Left ventricle myocardium superior (tissue), 1 donor: ENCODE data around the gene NPIPB8. TPM values are rescaled to one million over a fixed set of nuclear protein-coding genes. Genes with fewer than 3 reads are reported as not detected.
"Not testable (repeated sequence)": the region's sequence is repeated elsewhere in the genome, so short reads cannot be mapped to it uniquely, and the experiment has no call there.

Experiments used
- ATAC-seq: fragments of 200-7000 bp; cut with Tn5 transposase; one replicate; pipeline ENCODE4 v1.9.1; 2020; ENCODE audit warnings: mild to moderate bottlenecking, moderate library complexity
- DNase-seq: peaks from one replicate; pipeline ENCODE4 v3.0.0-alpha.2; 2020
- intact Hi-C: fragments of 100-400 bp; cut with micrococcal nuclease; formaldehyde crosslinking; loops from one replicate; pipeline ENCODE4 v1.11.0; 2022
- total RNA-seq: library from RNA; stranded (reverse); fragmentation: NEBNext Ultra II Directional; extraction: Animal tissue kit (Norgen Biotek cat#: 25700); gene quantifications from one replicate; pipeline ENCODE4 v1.2.1, GENCODE V29; 2021
- donor health status: DM: no; HTN: yes; CAD: no; lungs with severe emphysema.

NPIPB8 gene
- total RNA-seq, 1 donor from 2014 or later, result not detected

DNA sequence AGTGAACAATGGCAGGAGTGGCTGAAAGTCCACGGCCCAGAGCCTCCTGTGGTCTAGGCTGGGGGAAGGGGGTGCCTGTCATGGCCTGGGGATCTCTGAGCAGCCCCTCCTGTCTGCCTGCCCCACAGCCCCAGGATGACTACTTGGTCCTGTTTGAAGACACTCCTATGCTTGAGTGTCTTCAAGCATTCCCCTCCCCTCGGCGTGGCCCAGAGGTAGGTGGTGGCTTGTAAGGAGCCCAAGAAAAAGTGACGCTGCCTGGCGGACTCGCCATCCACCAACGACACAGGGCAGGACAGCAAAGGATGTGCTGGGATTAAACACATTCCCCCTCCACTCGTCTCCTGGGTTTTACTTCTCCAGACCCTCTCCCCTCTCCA lies 33.7 kb upstream of the NPIPB8 start:
- no peak for ATAC-seq
- DNase-seq, result no peak
- intact Hi-C loops, result no loop called here

DNA sequence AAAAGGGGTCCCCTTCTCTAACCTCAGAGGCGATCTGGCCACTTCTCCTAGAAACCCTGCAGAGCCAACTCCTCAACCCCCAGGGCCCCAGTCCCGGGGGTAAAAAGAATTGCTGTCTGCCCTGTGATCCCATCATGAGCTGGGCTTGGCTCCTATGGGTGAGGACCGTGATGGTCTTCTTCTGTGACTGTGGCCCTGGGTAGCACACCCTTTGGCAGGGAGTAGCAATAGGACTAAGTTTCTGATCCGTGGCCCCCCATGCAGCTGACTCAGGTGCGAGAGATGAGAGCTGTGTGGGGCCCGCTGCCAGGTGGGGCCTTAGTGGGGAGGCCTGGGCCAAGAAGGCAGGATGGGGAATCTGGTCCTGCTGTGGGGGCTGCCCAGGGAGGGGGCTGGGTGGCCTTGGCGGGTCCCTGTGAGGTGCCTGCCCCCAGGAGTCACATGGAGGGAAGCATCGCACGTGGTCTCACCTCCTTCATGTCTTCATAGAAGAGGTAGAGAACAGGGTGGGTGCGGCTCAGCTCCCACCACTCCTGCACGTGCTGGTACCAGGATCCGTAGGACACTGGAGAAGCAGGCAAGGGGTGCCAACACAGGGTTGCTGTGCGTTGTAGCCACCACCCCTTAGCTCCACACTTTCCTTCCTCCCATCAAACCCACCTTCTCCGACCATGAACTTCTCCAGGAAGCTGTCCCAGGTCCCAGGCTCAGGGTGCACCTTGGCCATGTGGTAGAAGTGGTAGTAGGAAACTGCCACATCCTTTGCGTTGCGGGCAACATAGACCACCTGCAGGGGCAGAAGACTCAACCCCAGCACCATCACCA lies 31.4 kb upstream of the NPIPB8 start:
- ATAC-seq (no peak), DNase-seq (no peak)
- intact Hi-C loops, result no loop called here

DNA sequence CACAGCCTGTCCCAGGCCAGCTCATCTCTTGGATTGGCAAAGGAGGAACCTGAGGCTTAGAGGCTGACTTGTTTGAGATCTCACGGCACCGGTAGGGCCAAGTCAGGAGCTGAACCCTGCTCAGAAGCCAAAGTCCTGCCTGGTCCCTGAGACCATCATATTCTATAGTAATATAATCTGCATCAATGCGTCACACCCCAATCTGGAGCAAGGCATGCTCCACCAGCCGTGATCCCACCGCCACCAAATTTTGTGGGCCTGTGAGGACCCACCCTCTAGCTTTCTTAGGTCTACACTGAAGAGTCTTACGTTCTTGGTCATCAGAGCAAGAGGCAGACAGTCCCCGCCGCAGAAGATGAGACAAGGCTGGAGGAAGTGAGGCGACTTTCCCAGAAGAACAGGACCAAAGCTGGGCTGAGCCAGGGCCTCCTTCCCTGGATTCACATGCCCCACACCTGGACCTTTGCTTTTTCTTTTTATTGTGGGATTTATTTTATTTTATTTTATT lies 30.7 kb upstream of the NPIPB8 start:
- DNase-seq (no peak), ATAC-seq (no peak)
- intact Hi-C loops, result no loop called here

DNA sequence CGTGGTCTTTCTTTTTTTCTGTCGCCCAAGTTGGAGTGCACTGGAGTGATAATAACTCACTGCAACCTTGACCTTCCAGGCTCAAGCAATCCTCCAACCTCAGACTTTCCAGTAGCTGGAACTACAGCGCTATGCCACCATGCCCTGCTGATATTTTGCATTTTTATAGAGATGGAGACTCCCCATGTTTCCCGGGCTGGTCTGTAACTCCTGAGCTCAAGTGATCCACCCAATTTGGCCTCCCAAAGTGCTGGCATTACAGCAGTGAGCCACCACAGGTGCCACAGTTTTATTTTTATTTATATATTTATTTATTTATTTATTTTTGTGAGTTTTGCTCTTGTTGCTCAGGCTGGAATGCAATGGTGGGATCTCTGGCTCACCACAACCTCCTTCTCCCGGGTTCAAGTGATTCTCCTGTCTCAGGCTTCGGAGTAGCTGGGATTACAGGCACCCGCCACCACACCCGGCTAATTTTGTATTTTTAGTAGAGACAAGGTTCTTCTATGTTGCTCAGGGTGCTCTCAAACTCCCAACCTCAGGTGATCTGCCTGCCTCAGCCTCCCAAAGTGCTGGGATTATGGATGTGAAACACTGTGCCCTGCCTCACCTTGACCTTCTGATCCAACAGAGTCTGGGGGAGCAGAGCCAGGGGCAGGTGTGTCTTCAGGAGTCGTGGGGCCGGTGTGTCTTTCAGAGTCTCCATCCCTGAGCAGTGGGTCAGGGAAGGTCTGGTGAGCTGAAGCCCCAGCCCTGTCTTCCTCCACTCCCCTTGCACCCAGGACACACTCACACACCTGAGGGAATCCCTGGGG lies 30.0 kb upstream of the NPIPB8 start:
- DNase-seq, intact Hi-C loops, ATAC-seq: not testable (repeated sequence)

DNA sequence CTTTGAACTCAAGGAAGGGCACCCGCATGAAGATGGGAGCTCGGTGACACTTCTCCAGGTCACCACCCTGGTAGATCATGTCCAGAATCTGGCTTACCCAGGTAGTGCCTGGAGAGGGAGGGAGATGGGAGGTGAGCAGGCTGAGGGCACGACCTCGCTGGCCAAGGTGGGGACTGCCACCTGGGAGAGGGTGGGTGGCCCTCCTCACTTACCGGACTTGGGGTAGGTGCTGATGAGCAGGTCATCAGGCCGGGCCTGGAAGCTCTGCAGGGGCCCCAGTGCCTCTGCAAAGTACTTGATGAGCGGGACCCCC lies 29.4 kb upstream of the NPIPB8 start:
- intact Hi-C loops, ATAC-seq, DNase-seq: not testable (repeated sequence)

DNA sequence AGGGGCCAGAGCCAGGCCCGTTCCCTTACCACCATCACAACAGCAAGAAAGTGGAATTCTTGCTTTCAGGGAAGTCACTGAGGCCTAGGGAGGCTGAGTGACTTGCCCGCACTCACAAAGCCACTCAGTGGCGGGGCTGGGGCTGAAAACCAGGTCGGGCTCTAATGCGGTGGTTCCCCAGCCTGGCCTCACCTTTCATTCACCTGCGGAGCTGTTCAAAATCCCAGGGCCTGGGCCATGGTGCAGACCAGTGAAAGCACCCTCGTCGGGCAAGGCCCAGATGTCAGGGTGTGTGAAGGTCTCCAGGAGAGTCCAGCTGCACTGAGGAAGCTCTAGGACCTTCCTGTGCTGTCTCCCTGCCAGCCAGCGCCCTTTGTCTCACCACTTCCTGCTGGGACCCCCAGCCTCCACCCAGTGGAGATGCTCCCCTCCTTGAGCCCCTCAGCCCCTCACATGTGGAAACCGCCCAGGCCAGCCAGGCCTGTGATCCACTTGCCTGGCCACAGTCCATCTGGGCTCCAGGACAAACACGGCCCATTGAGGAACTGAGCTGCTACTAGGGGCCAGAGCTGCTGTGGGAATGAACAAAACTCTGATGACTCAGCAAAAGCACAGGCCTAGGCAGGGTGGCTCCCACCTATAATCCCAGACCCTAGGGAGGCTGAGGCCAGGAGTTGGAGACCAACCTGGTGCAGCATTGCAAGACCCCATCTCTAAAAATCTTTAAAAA lies 28.8 kb upstream of the NPIPB8 start:
- ATAC-seq (peak; percentile 42), DNase-seq (peak; percentile 48)
- intact Hi-C loops, result not testable (repeated sequence)

DNA sequence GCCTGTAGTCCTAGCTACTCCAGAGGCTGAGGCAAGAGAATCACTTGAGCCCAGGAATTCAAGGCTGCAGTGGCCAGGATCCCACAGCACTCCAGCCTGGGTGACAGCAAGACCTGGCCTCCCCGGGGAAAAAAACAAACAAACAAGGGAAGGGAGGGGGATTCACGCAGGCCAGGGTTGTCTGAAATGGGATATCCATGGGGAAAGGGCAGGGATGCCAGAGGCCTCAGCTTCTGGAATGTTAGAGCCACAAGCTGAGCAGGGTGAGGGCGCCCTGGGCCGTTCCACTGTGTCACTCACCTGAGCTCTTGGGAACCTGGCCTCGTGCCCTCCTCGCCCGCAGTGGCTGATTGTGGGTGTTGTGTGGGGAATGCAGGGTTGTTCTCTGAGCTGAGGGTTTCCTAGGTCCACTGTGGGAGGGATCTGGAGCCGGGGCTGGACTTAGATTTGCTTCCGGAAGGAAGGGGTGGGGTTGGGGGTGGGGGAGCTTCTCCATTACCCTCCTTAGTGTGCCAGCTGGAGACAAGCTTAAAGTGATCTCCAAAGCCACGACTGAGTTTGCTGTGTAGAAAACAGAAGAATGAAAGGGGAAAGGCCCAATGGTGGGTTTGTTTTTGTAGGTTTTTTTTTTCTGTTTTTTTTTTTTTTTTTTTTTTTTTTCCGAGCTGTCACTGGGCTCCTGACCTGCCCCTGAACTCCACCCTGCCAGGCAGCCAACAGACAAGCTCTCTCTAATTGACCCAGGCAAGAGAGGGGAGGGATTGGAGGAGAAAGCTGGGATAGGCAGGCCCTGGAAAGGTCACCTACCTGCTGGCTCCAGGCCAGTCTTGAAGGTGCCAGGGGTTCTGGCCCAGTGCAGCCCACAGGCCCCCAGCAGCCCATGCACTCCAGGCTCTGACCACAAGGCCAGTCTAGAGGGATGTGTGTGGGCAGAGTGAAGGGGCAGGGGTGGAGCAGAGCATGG lies 28.0 kb upstream of the NPIPB8 start, which contains the start of gene SULT1A1:
Gene SULT1A1, minus strand, starts transcription at position 414 of the 964 bp plus-strand sequence. CDS start 1,189 bp downstream, outside the sequence.
- DNase-seq, result peak; percentile 76
- peak; percentile 83 for ATAC-seq
- intact Hi-C loops, result no loop called here

DNA sequence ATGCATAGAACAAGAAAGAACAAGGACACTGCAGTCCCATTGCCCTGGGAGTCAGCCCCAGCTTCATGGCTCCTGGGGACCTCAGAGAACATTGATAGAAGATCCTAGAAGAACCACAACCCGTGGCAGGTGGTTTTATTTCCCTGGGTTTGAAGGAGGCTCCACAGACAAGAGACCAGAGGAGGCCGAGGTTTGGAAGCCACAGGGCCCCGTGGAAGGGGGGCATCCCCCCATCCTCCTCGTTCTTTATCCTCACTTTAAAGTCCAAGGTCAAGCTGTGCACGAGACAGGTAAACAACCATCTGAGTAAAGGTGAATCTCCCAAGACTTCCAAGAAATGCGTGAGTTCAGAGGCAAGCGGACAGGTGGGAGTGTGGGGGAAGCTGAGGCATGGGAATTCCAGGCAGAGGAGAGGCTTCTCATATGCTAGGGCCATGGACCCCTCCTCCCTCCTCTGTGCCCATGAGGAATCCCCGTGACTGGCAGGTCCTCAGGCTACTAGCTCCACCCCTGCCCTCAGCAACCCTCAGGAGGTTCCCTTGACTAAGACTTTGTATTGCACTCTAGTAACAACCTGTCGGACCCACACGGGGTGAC lies 27.2 kb upstream of the NPIPB8 start:
- intact Hi-C loops, result no loop called here
- ATAC-seq, result no peak
- no peak for DNase-seq

DNA sequence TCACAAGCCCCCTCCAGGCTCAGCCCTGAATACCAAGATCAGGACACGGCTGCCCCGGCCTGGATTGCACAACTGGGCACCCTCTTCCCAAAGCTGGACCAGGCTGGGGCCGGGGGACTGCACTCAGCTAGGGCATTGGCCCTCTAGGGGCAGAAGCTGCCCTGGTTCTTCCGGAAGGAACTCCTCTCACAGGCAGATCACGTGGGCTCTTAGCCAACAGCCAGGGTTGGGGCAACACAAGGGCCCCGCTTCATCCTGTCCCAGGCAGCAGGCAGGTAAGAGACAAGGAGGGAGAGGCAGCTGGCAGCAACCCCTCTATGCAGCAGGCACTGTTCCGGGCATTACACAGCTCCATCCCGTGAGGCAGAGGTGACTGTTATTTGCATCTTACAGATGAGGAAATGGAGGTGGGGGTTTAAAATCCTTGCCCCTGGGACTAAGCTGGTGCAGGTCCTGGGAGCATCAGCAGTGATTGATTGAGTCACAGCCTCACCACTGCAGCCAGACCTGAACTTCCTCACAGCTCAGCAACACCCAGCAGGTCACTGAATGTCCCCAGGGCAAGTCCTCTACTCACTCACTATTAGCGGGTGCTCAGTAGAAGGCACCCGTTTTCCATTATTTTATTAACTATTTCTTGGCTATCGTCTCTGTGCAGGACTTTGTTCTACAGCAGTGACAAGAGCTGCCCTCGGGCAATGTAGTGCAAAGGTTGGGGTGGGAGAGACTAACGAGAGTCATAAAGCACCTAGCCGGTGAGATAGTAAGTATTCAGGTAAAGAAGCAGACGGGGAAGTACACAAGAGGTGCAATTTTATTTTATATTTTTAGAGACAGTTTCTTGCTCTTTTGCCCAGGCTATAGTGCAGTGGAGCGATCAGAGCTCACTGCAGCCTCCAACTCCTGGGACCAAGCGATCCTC lies 25.2 kb upstream of the NPIPB8 start:
- ATAC-seq, DNase-seq, intact Hi-C loops: not testable (repeated sequence)

DNA sequence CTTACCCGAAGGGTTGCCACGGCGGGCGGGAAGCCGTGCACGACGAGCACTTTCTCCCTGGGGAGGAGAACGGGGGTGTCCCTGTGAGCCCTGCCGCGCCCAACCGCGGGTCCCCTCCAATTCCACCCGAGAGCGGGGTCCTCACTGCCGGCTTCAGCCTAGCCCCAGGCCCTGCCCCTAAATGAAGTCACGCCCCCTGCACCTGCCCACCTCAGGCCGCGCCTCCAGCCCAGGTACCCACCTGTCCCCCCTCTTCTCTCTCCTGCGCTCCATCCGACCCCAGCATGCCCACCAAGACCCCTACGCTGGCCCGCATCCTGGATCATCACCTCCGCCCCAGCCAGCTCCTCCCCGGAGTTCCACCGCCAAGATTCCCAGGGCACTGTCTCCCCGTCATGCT lies 24.0 kb upstream of the NPIPB8 start:
- ATAC-seq, intact Hi-C loops, DNase-seq: not testable (repeated sequence)

DNA sequence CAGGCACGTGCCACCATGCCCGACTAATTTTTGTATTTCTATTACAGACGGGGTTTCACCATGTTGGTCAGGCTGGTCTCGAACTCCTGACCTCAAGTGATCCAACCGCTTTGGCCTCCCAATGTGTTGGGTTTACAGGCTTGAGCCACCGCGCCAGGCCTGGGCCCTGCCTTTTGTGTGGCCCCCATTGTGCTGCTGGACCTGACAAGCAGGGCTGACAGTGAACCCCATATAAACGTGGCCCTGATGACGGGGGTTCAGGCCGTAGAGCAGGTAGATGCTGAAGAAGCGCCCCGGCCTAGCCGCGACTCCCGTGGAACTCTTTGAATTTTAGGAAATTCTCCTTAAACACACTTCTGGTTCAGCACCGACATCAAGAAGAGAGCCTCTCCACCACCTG lies 23.3 kb upstream of the NPIPB8 start:
- intact Hi-C loops, DNase-seq, ATAC-seq: not testable (repeated sequence)

DNA sequence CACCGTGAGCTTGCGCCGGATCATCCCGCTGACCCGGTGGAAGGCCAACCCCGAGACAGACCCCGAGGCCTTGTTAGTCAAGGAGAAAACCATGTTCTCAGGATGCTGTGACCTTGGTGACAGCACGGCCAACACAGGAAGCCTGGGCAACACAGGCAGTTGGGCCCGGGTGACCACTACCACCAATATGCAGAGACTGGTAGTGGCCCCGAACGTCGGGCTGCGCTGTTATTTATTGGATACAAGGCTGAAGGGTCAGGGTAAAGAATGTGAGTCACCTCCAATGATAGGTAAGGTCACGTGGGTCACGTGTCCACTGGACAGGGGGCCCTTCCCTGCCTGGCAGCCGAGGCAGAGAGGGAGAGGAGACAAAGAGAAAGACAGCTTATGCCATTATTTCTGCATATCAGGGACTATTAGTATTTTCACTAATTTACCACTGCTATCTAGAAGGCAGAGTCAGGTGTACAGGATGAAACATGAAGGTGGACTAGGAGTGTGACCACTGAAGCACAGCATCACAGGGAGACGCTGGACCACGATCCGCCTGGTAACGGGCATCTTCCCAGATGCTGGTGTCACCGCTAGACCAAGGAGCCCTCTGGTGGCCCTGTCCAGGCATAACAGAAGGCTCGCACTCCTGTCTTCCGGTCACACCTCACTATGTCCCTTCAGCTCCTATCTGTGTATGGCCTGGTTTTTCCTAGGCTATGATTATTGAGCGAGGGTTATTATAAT lies 22.2 kb upstream of the NPIPB8 start:
- intact Hi-C loops, result not testable (repeated sequence)
- ATAC-seq (peak; percentile 49), DNase-seq (peak; percentile 77)

DNA sequence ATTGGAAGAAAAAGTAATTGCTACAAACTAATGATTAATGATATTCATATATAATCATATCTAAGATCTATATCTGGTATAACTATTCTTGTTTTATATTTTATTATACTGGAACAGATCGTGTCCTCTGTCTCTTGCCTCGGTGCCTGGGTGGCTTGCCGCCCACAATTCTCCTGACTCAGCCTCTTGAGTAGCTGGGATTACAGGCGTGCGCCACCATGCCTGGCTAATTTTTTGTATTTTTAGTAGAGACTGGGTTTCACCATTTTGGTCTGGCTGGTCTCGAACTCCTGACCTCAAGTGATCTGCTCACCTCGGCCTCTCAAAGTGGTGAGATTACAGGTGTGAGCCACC lies 21.7 kb upstream of the NPIPB8 start:
- ATAC-seq, DNase-seq, intact Hi-C loops: not testable (repeated sequence)

DNA sequence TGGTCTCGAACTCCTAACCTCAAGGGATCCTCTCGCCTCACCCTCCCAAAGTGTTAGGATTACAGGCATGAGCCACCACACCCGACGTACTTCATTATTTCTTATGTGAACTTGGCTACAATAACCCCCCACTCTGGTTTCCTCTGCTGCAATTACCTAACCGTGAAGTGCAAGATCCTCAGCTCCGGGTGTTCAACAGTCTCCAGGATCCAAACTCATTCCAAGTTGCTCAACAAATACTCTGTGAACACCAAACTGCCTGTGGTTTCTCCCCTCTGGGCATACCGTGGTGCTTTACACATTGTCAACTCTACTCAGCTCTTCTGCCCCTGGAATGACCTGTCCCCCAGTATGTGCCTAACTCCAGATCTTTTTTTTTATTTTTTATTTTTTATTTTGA lies 21.2 kb upstream of the NPIPB8 start:
- intact Hi-C loops, result no loop called here
- ATAC-seq (no peak), DNase-seq (no peak)

DNA sequence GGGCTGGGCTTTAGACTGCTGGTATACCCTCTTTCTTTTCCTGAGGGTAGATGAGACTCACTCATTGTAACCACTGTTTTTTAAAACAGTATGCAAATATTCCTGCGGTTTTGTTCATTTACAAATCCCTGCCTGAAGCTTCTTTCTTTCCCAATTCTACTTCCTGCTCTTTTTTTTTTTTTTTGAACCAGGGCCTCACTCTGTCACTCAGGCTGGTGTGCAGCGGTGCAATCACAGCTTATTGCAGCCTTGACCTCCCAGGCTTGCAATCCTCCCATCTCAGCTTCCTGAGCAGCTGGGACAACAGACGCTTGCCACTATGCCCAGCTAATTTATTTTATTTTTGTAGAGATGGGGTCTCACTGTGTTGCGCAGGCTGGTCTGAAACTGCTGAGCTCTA lies 20.0 kb upstream of the NPIPB8 start:
- DNase-seq (no peak), ATAC-seq (no peak)
- intact Hi-C loops, result no loop called here

DNA sequence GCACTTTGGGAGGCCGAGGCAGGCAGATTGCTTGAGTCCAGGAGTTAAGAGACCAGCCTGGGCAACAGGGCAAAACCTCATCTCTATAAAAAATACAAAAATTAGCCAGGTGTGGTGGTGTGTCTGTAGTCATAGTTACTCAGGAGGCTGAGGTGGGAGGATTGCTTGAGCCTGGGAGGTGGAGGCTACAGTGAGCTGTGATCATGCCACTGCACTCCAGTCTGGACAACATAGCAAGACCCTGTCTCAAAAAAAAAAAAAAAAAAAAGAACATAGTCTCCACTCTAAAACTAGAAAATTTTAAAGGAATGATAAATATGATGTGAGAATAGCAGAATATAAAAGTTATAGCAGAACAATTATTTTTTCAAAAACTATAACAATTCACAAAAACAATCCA lies 17.5 kb upstream of the NPIPB8 start:
- intact Hi-C loops, ATAC-seq: not testable (repeated sequence)

More for the DNA sequence above, 17.5 kb upstream of the NPIPB8 start:
- not testable (repeated sequence) for DNase-seq
